Measurements from ENCODE around the gene TFF2. TPM values are rescaled to one million over a fixed set of nuclear protein-coding genes. Genes with fewer than 3 reads are reported as not detected.

The TFF2 gene
- polyA plus RNA-seq, 3 donors, result 0.13 TPM; not detected in 2

DNA sequence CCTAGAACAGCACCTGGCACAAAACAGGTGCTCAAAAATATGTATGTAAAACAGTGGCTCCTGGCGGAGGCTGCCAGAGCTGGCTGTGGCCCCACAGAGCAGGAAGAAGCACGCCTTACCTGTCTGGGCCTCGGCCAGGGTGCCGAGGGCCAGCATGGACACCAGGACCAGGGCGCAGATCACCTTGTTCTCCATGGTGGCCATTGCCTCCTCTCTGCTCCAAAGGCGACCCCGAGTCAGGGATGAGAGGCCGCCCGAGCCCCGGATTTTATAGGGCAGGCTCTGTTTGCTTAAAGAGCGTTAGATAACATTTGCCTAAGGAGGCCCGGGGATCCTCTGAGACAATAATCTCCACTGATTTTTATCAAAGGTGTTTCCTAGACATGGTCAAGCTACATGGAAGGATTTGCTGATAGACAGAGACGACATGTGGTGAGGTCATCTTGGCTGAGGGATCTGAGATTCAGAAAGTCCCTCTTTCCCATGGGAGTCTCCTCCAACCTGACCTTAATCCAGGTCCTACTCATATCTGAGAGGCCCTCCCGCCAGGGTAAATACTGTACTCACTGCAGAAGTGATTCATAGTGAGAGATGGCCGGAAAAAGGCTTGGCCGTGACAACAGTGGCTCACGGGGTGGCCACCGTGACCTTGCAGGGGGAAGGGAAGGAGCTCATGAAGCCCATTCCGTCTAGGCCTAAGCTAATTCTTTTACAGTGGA, 15.7 kb upstream of the TFF2 start, which contains the start of gene TFF1:
TFF1 (minus strand) TSS at position 244 of the 719 bp plus-strand sequence; CDS start at position 204, 40 bp downstream.
- DNase-seq, result no peak

DNA sequence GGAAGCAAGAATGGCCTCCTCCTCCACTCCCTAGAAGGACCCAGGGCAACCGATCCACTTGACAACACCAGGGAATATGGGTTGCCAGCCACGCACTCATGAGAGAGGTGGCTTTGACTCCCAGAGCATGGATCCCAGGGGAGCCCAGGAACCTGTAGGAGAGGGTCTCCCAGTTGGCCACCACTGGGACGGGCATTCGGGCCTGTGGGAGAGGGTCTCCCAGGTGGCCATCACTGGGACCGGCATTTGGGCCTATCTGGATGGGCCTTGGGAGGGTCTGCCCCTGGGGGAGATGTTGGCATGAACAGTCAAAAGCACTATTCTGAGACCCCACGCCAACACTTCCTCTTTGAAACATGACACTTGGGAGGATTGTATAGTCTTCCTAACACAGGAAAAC, 15.0 kb upstream of the TFF2 start:
- DNase-seq, result no peak

GRCh38 chr21:42364304-42364865, 13.6 kb upstream of the TFF2 start:
- DNase-seq, result no peak

GRCh38 chr21:42363312-42363711, 12.5 kb upstream of the TFF2 start:
- no peak for DNase-seq

GRCh38 chr21:42362700-42363099, 11.9 kb upstream of the TFF2 start:
- no peak for DNase-seq

DNA sequence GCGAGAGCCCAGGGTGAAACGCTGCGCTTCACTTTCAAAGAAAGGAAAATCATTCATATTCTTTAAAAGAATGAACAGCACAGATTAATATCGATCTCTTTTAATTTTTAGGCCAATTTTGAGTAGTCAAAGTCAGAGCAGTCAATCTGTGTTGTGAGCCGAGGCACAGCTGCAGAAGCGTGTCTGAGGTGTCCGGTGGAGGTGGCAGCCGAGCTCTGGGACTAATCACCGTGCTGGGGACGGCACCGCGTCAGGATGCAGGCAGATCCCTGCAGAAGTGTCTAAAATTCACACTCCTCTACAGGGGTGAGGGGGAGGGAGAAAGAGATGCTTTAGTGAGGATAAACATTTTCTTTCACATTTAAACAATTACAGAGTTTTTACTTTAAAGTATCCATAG, 11.4 kb upstream of the TFF2 start:
- no peak for DNase-seq

DNA sequence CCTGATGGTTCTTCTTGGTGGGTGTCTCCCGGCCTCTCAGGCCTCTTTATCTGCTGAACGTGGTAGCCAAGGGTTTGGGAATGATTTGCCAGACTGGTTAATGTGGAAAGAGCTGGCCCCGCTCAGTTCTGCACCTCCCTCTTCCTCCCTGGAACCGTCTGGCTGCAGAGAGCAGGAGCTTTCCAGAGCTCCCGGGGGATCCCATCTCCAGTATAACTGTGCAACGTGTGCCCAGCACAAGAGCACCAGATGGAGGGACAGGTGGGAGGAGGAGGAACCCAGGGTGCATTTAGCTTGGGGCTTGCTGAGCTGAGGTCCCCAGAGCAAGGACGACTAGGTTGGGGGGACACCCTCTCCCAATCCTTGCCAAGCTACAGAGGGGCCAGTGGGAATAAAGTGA, 10.5 kb upstream of the TFF2 start:
- no peak for DNase-seq

DNA sequence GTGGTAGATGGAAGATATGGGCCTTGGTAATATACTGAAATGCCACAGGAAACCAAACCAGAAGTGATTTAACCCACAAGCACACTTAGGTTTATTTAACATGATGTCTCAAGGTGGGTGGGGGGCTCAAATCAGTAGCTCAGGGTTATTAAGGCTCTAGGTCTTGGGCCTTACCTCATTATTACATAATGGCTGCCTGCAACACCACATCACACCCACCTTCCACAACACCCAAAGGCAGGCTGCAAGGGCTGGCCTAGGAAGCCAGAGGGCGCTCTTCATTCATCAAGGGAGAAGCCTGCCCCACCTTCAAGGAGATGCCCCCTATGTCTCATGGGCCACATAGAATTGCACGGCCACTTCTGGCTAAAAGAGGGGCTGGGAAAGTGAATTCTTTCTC, 9.5 kb upstream of the TFF2 start:
- no peak for DNase-seq

- no peak for DNase-seq
Observed at GRCh38 chr21:42358937-42359336, 8.1 kb upstream of the TFF2 start.

DNA sequence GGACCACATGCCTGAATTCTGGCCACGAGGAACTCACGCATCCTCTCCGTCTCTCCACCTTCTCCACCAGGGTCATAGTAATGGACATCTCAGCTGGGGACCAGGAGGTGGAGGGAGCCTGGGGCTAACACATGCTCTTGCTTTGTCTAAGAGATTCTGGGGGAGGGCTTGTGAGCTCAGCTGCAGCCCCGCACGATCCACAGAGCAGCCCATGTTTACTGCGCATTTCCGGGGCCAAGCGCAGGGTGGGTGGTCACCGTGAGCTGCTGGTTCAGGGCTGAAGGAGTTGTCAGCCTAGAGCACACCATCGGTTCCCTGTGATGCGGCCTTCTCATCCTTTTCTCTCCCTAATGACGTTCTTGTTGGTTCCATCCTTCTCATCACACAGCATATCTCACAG, 7.5 kb upstream of the TFF2 start:
- DNase-seq, result no peak

- DNase-seq, result no peak
Observed at GRCh38 chr21:42357307-42357706, 6.5 kb upstream of the TFF2 start.

DNA sequence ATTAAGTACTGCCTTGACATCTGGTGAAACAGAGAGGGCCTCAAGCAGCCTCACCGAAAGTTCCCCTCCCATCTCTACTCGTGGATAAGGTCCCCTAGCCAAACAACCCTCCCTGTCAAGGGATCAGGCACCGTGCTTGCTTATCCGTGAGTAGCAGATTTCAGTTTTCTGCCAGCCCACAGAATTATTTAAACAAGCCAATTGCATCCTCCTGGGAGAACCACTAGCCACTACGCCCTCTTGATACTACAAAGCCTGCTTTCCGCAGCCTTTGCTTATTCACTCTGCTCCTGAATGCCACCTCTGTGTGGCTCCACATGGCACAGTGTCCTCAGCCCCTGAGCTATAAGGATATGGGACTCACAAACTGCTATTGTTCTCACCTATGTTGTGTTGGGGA, 5.9 kb upstream of the TFF2 start:
- DNase-seq, result no peak

DNA sequence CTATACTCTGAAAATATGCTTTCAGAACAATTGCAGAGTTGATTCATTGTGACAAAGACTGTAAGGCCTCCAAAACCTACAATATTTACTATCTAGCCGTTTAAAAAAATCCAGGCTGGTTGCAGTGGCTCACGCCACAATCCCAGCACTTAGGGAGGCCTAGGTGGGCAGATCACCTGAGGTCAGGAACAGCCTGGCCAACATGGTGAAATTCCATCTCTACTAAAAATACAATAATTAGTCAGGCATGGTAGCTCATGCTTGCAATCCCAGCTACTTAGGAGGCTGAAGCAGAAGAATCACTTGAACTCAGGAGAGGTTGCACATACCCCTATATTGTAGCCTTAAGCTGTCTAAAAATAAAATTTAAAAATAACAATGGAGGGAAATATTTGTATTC, 5.3 kb upstream of the TFF2 start:
- no peak for DNase-seq

DNA sequence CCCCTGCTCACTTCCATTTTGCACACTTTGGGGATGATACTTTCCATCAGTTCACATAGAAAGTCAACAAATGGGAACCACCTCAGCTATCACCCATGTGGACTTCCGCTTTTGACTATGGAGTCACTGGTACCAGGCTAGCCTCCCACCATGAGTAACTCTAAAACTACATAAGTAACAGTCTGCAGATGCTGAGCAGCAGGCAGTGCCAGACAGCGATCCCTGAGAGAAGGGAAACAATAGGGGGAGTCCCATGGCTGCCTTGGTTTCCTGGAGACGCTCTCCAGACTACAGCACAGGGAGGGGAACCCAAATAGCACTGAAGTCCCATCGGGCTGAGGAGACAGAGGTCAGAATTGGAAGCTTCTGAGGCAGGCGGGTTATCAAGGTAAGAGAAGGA, 2.8 kb upstream of the TFF2 start:
- DNase-seq, result no peak

GRCh38 chr21:42352441-42353095, 1.8 kb upstream of the TFF2 start:
- DNase-seq, result no peak

GRCh38 chr21:42351626-42352440, 1.0 kb upstream of the TFF2 start:
- no peak for DNase-seq

- peak; percentile 29 for DNase-seq
Observed at GRCh38 chr21:42350318-42350910, 380 bp downstream of the TFF2 start.

GRCh38 chr21:42349420-42350317, 1.1 kb downstream of the TFF2 start:
- DNase-seq, result no peak

DNA sequence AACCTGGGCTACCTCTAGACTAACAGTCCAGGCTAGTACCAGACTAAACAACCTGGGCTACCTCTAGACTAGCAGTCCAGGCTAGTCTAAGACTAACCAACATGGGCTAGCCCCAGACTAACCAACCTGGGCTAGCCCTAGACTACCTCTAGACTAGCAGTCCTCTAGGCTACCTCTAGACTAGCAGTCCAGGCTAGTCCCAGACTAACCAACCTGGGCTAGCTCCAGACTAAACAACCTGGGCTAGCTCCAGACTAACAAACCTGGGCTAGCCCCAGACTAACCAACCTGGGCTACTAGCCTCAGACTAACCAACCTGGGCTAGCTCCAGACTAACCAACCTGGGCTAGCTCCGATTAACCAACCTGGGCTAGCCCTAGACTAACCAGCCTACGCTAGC, 2.0 kb downstream of the TFF2 start:
- no peak for DNase-seq

- no peak for DNase-seq
Observed at GRCh38 chr21:42347601-42348327, 3.0 kb downstream of the TFF2 start.

Data from renal pelvis (tissue), 4 donors.